NCI-H510A (cell line): Measurements from ENCODE around the gene GPX4.

Experiments
- DNase-seq: peaks from one replicate; lab custom pipeline; 2025; lab: John Stamatoyannopoulos, UW

Gene GPX4

DNA sequence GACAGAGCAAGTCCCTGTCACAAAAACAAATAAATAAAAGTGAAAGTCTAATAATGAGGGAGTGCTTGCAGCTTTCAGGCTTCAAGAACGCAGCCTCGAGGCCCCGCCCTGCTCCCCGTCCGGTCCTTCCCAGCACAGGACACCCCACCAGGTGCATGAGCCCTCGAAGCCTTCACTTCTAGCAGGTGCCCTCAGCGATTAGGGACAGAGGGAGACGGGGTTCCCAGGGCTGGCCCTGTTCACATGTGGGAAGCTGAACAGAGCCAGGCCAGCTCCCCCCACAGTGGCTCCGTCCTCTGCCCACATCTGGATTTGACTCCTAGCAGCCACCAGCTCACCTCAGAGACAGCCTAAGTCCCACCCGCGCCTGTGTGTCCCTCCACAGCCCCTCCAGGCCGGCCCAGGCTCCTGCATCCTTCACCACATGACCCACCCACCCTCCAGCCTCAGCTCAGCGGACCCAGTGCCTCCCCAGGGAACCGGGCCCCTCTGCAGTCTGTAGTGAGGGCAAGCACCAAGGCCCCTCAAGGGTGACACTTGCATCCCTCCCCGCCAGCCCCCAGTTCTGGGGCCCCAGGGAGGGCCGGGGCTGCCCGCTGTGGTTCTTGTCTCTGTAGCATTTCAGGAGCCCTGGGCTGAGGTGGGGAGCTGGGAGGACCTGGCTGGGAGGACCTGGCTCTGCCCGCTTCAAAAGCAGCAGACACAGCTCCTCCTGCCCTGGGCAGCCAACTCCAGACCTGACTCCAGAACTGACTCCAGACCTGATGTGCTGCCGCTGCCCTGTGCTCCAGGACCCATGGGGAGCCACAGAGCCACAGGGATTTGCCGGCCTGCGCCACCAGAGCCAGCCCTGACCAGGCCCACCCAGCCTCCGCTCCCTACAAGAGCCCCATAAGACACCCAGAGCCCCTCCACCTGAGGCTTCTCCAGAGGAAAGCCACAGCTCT, 27.2 kb downstream of the GPX4 start:
- DNase-seq, result no peak

DNA sequence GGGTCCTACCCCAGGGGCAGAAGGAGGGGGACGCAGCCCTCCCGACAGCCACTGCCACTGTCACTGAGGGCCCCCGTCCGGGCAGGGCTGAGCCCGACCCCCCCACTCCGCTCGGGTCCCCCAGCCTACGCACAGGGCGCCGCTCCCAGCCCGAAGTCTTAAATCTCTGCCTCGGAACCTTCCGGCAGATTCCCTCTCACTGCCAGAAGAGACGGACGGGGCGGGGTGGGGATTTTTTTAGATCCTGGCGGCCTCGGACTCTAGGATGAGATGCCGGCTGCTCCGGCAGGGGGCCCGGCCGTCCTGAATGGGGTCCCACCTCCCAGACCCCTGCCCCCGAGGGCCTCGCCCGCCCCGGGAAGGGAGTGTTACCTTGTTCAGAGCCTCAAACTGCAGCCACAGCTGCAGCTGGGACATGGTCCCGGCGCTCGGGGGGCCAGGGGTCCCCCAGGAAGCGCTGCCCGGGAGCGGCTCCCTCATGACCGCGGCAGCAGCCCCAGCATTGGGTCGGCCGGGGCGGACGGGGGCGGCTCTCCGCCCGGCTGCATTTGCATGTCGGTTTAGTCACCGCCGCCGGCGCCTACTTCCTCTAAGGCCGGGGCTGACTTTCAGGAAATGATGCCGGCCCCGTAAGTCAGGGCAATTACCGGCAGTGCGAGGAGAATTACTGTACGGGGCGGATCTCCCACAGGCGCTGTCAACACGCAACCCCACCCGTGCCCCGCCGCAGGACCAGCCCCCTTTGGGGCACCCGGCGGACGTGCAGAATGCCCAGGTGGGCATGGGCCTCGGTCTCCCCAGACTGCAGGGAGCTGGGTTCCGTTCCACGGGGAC, 28.1 kb downstream of the GPX4 start:
- DNase-seq, result no peak

DNA sequence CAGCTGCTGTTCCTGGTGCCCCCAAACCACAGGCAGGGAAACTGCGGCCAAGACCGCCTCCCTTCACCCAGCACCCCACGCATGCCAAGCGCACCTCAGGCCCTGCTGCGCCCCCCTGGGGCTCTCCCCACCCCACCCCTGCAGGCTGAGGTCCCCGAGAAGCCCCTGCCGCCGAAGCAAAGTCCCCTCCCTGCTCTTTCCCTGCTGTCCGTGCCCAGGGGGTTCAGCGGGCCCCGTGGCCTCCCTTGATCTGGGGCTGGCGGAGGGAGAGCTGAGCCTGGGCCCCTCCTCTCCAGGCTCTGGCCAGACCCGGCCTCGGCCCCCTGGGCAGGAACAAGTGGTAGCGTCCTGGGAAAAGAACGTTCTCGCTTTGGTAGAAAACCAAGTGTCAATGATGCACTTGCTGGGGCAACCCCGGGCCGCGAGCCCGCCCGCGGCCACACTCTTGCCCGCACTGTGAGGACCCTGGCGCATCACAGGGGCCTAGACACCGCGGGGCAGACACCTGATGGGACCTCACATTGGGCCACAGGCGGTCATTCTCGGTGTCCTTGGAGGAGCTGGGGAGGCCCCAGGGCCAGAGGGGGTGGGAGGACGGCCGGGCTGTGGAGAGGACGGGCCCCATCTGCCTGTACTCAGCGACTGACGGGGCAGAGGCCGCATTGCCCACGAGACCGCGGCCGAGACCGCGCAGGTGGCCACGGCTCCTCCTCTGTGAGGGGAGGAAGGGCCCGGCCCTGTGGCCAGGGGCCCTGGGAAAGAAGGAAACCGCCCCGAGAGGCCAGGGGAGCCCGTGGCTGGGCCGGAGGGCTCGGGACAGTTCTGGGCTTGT, 29.0 kb downstream of the GPX4 start:
- no peak for DNase-seq

DNA sequence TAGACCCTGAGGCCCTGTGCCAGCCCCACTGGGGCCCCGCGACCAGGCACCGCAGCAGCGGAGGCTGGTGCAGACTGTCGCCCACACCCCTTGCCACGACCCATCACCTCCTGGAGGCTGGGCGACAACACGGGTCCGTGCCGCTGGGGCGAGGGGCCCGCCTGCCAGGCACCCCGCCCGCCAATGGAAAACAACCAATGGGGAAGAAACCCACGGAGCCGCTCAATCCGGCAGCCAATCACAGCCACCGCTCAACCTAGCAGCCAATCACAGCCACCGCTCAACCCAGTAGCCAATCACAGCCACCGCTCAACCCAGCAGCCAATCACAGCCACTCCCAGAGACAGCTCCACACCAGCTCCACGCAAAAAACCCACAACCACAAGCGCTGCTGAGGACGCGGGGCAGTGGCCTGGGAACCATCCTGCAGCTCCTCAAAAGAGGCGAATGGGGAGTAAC, 29.7 kb downstream of the GPX4 start:
- DNase-seq, result no peak

DNA sequence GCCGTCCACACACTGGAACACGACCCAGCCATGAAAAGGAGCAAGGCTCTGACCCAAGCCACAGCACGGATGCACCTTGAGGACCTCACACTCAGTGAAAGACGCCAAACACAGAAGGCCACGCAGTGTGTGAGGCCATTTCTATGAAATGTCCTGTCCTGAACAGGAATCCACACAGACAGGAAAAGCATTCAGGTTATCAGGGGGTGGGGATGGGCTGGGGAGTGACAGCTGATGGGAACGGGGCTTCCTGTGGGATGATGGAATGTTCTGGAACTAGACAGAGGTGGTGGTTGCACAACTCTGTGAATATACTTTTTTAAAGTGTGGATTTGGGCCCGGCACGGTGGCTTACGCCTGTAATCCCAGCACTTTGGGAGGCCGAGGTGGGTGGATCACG, 30.6 kb downstream of the GPX4 start:
- no peak for DNase-seq

DNA sequence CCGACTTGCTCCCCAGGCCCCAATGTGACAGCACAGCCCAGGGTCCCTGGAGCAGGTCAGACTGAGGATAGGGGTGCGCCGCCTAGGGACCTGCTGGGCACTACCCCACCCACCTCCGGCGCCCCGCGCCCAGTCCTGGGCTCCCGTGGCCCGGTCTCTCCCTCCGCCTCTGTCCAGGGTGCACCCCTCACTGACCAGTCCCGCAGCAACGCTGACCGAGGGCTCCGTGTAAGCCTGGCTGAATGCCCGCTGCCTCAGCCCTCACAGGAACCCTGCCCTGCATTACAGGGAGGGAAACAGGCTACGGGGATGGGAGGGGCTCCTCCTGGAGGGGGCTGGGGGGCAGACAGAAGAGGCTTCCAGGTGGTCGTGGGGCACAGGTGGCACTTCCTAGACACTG, 31.7 kb downstream of the GPX4 start:
- no peak for DNase-seq

DNA sequence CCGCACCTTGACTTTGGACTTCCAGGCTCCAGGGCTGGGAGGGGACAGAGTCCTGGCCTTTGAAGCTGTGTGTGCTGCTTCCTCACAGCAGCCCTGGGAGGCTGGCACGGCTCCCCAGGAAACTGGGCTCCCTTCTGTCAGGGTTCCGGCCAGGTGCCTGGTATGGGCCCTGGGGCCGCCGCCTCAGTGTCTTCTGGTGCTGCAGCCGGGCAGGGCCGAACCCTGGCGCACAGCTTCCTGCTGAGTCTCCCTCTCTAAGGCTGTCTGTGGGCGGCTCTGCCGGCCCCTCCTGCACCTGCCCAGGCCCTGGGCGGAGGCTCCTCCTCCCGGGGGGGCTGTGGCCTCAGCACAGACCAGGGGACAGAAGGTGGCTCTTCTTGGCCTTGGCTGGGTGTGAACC, 32.4 kb downstream of the GPX4 start:
- peak; percentile 43 for DNase-seq

DNA sequence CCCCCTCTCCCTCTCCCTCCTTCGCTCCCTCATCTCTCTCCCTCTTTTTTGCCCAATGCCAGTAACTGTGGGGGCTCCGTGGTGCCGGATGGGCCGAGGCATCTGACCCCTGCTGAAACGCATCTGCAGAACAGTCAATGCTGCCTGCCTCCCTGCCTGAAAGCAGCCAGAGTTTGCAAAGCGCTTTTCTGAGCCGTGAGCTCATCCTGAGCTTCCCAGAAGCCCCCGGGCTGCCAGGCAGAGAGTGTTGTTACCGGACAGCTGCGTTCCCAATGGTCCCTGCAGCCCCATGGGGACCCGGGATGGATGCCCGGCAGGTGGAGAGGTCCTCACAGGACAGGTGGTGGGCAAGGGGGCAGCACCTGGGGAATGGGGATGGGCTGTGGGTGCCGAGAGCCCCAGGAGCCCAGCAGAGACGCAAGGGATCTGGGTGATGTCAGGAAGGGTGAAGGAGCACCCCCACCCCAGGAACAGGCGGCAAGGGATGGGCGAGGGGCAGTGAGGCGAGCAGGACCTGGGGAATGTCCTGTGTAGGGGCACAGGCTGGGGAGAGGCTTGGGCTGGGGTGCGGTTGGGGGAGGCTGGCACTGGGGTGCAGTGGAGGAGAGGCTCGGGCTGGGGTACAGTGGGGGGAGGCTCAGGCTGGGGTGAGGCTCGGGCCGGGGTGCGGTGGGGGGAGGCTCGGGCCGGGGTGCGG, 33.0 kb downstream of the GPX4 start:
- DNase-seq, result peak; percentile 22

DNA sequence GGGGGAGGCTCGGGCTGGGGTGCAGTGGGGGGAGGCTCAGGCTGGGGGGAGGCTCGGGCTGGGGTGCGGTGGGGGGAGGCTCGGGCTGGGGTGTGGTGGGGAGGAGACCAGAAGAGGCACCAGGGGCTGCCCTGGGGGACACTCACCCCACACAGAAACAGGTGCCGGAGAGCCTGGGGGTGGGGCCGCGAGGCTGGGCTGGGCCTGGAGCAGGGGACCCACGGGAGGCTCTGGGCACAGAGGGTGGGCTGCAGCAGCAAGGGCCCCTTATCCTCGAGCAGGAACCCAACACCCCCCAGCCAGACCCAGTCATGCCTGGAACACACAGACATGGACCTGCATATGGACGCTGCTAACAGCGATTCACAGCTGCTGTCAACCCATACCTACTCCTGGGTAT, 34.3 kb downstream of the GPX4 start:
- DNase-seq, result no peak

DNA sequence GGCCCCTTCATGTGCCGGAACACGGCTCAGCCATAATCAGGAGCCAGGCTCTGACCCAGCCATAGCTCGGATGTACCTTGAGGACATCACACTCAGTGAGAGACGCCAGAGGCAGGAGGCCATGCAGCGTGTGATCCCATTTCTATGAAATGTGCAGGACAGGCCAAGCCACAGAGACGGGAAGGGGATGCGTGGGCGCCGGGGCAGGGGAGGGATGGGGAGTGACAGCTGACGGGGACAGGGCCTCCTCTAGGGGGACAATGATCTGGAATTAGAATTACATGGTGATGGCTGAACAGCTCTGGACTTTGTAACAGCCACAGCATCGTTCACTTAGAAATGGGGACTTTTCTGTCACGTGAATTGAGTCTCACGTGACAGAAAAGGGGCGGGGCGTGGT, 35.3 kb downstream of the GPX4 start:
- no peak for DNase-seq

DNA sequence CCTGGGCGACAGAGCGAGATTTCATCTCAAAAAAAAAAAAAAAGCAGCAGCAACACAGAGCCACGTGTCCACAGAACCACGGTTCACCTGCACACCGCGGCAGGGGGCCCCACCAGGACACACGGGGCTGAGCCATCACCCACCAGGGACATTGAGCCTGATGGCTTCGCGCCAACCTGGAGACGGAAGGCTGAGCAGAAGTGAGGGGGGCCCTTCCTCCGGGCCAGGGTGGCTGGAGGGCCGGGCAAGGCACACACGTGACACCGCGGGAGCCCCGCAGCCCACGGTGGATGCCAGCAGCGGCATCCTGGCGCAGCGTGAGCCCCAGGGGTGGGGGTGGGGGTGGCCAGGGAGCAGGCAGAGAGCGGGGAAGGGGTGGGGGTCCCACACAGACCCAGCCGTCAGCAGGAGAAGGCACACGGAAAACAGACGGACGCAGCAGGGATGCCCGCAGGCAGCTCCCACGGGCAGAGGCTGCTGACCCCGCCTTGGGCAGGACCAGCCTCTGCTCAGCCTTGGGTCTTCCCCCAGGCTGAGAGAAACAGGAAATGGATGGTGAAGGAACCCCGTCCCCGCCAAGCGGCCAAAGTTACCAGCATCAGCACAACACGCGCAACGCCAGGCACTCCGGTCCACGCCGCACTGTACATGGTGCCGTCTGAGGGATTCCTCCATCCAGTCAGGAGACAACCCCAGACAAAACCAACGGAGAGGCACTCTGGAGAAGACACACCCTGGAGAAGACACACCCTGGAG, 36.7 kb downstream of the GPX4 start:
- DNase-seq, result no peak

DNA sequence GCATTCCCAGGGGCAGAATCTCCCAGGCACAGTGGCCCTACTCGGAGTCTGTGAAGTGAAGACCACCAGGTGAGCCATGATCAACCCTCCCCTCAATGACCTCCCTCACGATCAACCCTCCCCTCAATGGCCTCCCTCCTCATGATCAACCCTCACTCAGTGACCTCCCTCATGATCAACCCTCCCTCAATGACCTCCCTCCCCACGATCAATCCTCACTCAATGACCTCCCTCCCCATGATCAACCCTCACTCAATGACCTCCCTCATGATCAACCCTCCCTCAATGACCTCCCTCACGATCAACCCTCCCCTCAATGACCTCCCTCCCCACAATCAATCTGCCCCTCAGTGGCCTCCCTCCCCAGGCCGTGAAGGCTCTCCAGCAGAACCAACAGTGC, 38.1 kb downstream of the GPX4 start:
- no peak for DNase-seq

DNA sequence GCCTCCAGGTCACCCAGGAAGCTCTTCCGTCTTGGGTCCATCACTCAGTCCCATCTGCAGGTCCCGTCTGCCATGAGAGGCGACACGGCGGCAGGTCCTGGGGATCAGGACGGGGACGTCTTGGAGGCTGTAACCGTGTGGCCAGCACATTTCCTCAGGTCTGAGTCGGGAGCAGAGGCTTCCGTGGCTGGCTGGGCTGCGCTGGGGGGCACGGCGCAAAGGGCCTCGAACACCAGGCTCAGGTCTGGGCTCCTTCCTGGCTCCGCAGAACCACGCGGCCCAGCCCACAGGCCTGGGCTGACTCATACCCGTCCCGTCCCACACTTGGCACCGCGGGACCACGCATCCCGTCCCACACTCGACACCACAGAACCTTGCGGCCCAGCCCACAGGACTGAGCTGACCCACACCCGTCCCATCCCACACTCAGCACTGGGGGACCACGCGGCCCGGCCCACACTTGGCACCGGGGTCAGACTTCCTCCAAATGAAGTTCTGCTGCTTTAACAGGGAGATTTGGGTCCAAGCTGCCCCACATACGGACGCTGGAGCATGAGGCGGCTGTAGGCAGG, 40.1 kb downstream of the GPX4 start:
- no peak for DNase-seq

DNA sequence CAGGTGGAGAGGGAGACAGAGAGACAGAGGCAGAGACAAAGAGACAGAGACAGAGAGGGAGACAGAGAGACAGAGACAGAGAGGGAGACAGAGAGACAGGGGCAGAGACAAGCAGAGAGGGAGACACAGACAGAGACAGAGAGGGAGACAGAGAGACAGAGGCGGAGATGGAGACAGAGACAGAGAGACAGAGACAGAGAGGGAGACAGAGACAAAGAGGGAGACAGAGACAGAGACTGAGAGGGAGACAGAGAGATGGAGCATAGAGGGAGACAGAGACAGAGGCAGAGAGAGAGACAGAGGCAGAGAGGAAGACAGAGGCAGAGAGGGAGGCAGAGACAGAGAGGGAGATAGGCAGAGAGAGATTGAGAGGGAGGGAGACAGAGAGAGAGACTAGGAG, 40.9 kb downstream of the GPX4 start:
- no peak for DNase-seq

DNA sequence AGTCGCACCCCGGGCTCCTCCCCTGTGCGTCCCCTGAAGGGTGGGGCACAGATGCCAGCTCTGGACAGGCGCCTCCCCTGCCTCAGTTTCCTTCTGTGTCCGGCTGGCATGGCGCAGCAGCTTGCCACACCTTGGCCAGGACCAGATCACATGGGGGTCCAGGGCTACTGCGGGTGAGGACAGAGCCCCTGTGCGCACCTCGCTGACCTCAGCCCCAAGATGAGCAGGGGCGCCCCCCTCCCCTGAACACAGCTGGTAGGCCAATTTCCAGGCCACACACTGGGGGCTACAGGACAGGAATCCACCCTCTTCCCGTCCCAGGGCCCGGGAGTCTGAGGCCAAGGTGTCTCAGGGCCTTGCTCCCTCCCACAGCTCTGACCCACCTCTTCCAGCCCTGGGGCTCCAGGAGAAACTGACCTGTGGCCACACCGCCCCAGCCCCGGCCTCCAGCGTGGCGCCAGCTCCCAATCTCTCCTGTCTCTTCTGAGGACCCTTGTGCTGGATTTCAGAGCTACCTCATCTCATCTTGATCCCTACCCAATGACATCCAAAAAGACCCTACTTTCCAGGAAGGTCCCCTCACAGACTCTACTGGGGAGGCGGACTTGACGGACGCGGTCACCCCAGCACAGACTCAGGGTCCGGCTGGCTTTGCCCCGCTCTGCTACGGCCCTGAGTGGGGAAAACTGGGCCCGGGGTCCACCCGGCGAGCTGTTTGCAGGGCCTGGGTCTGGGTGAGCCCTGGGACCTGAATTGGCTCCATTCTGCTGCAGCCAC, 42.0 kb downstream of the GPX4 start:
- DNase-seq, result no peak

DNA sequence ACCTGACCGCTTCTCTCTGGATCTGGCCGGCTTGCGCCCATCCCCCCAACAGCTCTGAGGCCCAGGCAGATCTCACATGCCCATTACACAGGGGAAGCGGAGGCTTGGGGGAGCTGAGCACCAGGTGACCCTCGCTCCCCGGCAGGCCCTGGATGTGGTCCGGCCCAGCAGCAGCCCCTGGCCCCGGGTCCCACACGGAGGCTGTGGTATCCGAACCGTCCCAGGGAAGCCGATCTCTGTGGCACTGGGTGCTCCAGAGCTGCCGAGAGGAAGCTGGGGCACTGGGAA, 42.6 kb downstream of the GPX4 start:
- DNase-seq, result no peak

DNA sequence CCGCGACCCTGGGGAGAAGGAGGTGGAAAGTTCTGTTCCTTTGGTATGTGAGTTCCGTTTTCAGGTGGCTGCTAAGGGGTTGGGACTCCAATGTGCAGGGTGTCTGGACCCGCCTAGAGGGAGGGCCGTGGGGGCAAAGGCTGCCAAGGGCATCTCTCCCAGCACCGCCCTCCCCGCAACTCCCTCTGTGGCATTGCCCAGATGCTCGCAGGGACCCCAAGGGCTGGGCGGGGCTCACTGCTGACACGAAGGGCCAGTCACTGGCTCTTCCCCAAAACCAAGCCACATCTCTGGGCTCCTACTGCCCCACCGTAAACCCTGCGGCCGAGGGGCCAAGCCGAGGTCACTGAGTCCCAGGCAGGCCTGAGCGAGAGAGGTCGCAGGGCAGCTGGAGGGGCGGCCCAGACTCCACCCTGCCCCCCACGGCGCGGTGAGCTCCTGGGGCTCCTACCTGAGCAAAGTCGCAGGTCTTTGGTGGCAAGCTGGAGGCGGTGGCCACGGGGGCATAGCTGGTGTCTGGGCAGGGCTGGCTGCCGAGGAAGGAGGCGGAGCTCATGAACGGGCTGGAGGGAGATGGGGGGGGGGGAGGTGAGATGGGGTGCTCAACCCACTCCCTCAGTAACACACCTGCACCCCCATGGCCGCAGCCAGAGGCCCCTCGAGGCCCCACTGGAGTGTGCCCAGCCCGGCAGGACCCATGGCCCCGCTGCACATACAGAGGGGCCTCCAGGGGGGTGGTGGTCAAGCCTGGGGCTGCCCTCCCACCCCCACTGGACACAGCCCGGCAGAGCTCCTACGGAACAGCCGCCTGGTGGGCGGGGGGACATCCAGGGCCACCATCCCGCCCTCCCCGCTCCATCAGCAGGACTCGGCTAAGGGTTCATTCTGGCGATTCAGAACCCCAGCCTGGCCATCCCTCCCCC, 43.3 kb downstream of the GPX4 start:
- no peak for DNase-seq

DNA sequence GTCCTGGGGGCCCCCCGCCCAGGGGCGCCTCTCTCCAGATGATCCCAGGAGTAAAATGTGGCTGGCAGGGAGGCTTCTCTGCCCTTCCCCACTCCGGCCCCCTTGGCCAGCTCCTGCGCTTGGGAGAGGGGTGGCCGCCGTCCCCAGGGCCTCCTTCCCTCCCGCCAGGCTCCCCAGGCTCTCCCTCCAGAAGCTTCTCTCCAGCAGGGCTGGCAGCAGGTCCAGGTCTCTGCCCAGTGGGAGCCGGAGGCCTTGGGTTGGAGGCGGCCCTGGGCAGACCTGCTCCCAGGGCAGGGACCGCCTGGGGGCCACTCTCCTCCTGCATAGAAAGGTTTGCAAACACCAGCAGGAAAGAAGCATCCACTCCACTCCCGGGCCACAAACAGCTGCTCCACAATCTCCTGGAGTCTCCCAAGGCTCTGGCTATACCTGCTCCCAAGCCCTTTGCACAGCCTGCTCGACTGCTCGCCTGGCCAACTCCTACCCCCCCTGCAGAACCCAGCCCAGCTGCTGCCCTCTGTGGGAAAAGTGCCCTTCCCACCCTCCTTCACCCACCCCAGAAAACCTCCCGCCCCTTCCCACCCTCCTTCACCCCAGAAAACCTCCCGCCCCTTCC, 44.2 kb downstream of the GPX4 start:
- no peak for DNase-seq
